Panc1 (cell line): ENCODE results near the gene PADI1. TPM values are rescaled to one million over a fixed set of nuclear protein-coding genes. Genes with fewer than 3 reads are reported as not detected.

Experiments
- ATAC-seq: fragments of 200-7000 bp; cut with Tn5 transposase; 2 replicates; pipeline ENCODE4 v1.9.1; 2020; ENCODE audit warnings: mild to moderate bottlenecking, moderate library complexity
- BruUV-seq: library from RNA; stranded (reverse); fragments of 400-500 nt; replicated peaks from 2 replicates; lab custom pipeline; 2021; lab: Mats Ljungman, UMichigan
- CTCF ChIA-PET: fragments of 300-600 bp; sonication (Branson Sonifier 250); formaldehyde crosslinking; loops from one replicate; lab custom pipeline; 2022; ENCODE audit warnings: antibody characterized with exemption; lab: Charles Lee
- POLR2A ChIA-PET: fragments of 300-600 bp; sonication (Branson Sonifier 250); formaldehyde crosslinking; loops from one replicate; lab custom pipeline; 2022; ENCODE audit warnings: antibody characterized with exemption; lab: Charles Lee
- DNase-seq: peaks from one replicate; pipeline ENCODE4 v3.0.0-alpha.2; 2010; ENCODE audit warnings: low read depth, low spot score
- H3K27ac ChIP-seq: 2 replicates; pipeline ENCODE4 v1.5.1; 2011; ENCODE audit warnings: mild to moderate bottlenecking, low read length, inconsistent platforms
- H3K27me3 ChIP-seq: fragments of 200-500 bp; sonication (Bioruptor generic); 2 replicates; pipeline ENCODE4 v1.6.0; 2014; ENCODE audit warnings: low read length, inconsistent platforms; ENCODE audit not compliant: control insufficient read depth, insufficient read depth
- H3K36me3 ChIP-seq: fragments of 200-500 bp; sonication (Bioruptor generic); 2 replicates; pipeline ENCODE4 v1.5.1; 2014; ENCODE audit warnings: inconsistent platforms, mild to moderate bottlenecking, low read length, moderate library complexity; ENCODE audit not compliant: control insufficient read depth, insufficient read depth
- H3K4me1 ChIP-seq: 2 replicates; pipeline ENCODE4 v1.5.1; 2011; ENCODE audit warnings: inconsistent platforms, mild to moderate bottlenecking, low read length, moderate library complexity; ENCODE audit not compliant: control insufficient read depth, insufficient read depth
- H3K4me3 ChIP-seq, 2 experiments: 2 replicates each; pipeline ENCODE4 v1.5.1; 2011 to 2012; ENCODE audit warnings: low read depth in 2 of 2, low read length in 2 of 2, mild to moderate bottlenecking in 2 of 2, inconsistent platforms in 1 of 2, moderate library complexity in 1 of 2
- H3K9me3 ChIP-seq: fragments of 200-500 bp; sonication (Bioruptor generic); 2 replicates; pipeline ENCODE4 v1.5.1; 2014; ENCODE audit warnings: low read depth, mild to moderate bottlenecking, inconsistent platforms, low read length, moderate library complexity; ENCODE audit not compliant: control insufficient read depth, insufficient read depth
- POLR2AphosphoS5 ChIP-seq: IDR thresholded peaks from 2 replicates; pipeline ENCODE4 v1.6.1; 2012; ENCODE audit warnings: mild to moderate bottlenecking, low read depth, low read length, moderate library complexity
- SIN3A ChIP-seq: IDR thresholded peaks from 2 replicates; pipeline ENCODE4 v1.6.1; 2012; ENCODE audit warnings: low read depth, mild to moderate bottlenecking, low read length, moderate library complexity, borderline replicate concordance; ENCODE audit not compliant: insufficient read depth
- TCF7L2 ChIP-seq: IDR thresholded peaks from 2 replicates; pipeline ENCODE4 v1.6.1; 2011; ENCODE audit warnings: mild to moderate bottlenecking, low read depth, low read length, inconsistent platforms
- in situ Hi-C: cut with HindIII; loops from 2 replicates; pipeline ENCODE4 v1.10.0; 2016; ENCODE audit warnings: low sequenced_read_pairs, low pct_unique_long_range_greater_than_20kb
- intact Hi-C: fragments of 100-400 bp; cut with micrococcal nuclease; formaldehyde crosslinking; loops from one replicate; pipeline ENCODE4 v1.10.0; 2022; ENCODE audit not compliant: unreplicated experiment
- total RNA-seq: library from RNA; stranded (reverse); gene quantifications from one replicate; pipeline ENCODE4 v1.2.1, GENCODE V29; 2021; ENCODE audit not compliant: unreplicated experiment
- TF ChIP-seq, protein P1 (sequence below): fragments of 450-650 bp; IDR thresholded peaks from 2 replicates; pipeline ENCODE4 v1.5.1; 2017; ENCODE audit warnings: mild to moderate bottlenecking
- TF ChIP-seq, protein P2 (sequence below), 2 experiments: IDR thresholded peaks; 2 replicates each; pipeline ENCODE4 v1.6.1; 2011 to 2012; ENCODE audit warnings: low read depth in 2 of 2, control low read depth in 1 of 2, low read length in 1 of 2, mild to moderate bottlenecking in 1 of 2, moderate library complexity in 1 of 2; ENCODE audit not compliant: insufficient read depth in 1 of 2

The PADI1 gene
- total RNA-seq, 1 experiment from 2014 or later: 2.3 TPM

- ChIA-PET CTCF (no interaction called here), POLR2A (no interaction called here)
- Histone ChIP-seq H3K9me3 (no peaks in the 10 kb centered on the region), H3K4me3 (no peak overlapping the region), H3K27me3 (no peaks in the 10 kb centered on the region), H3K4me1 (peaks cover 2% of the 10 kb centered on the region; the same call in 1 of the 2 replicates), H3K27ac (no peak overlapping the region), H3K36me3 (no peaks in the 10 kb centered on the region)
- DNase-seq: no peak
- TF ChIP-seq SIN3A (no peak), POLR2AphosphoS5 (no peak), TCF7L2 (no peak)
- TF ChIP-seq, protein P1, sequence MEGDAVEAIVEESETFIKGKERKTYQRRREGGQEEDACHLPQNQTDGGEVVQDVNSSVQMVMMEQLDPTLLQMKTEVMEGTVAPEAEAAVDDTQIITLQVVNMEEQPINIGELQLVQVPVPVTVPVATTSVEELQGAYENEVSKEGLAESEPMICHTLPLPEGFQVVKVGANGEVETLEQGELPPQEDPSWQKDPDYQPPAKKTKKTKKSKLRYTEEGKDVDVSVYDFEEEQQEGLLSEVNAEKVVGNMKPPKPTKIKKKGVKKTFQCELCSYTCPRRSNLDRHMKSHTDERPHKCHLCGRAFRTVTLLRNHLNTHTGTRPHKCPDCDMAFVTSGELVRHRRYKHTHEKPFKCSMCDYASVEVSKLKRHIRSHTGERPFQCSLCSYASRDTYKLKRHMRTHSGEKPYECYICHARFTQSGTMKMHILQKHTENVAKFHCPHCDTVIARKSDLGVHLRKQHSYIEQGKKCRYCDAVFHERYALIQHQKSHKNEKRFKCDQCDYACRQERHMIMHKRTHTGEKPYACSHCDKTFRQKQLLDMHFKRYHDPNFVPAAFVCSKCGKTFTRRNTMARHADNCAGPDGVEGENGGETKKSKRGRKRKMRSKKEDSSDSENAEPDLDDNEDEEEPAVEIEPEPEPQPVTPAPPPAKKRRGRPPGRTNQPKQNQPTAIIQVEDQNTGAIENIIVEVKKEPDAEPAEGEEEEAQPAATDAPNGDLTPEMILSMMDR: no peak
- TF ChIP-seq, protein P2, sequence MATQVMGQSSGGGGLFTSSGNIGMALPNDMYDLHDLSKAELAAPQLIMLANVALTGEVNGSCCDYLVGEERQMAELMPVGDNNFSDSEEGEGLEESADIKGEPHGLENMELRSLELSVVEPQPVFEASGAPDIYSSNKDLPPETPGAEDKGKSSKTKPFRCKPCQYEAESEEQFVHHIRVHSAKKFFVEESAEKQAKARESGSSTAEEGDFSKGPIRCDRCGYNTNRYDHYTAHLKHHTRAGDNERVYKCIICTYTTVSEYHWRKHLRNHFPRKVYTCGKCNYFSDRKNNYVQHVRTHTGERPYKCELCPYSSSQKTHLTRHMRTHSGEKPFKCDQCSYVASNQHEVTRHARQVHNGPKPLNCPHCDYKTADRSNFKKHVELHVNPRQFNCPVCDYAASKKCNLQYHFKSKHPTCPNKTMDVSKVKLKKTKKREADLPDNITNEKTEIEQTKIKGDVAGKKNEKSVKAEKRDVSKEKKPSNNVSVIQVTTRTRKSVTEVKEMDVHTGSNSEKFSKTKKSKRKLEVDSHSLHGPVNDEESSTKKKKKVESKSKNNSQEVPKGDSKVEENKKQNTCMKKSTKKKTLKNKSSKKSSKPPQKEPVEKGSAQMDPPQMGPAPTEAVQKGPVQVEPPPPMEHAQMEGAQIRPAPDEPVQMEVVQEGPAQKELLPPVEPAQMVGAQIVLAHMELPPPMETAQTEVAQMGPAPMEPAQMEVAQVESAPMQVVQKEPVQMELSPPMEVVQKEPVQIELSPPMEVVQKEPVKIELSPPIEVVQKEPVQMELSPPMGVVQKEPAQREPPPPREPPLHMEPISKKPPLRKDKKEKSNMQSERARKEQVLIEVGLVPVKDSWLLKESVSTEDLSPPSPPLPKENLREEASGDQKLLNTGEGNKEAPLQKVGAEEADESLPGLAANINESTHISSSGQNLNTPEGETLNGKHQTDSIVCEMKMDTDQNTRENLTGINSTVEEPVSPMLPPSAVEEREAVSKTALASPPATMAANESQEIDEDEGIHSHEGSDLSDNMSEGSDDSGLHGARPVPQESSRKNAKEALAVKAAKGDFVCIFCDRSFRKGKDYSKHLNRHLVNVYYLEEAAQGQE (IDR thresholded peaks at IDR 0.05; ENCODE audit: insufficient read depth in 1 of 2, low read depth in 2 of 2, low read length in 1 of 2): no peak
- ATAC-seq: no peak
- no TSS peak for BruUV-seq
- in situ Hi-C loops: no loop called here
- intact Hi-C loops: no loop called here
Observed at GRCh38 chr1:17258116-17258757, 53.3 kb downstream of the PADI1 start.

- DNase-seq (no peak), ATAC-seq (no peak)
- no peak for TF ChIP-seq POLR2AphosphoS5
- TF ChIP-seq, protein P1: no peak
- TF ChIP-seq, protein P2 (IDR thresholded peaks at IDR 0.05; ENCODE audit: insufficient read depth in 1 of 2, low read depth in 2 of 2, low read length in 1 of 2): no peak
- TF ChIP-seq SIN3A: no peak
- no peak for TF ChIP-seq TCF7L2
- Histone ChIP-seq H3K36me3 (no peaks in the 10 kb centered on the region), H3K27me3 (no peaks in the 10 kb centered on the region), H3K4me3 (no peak overlapping the region), H3K27ac (no peak overlapping the region), H3K4me1 (peaks cover 2% of the 10 kb centered on the region; the same call in 1 of the 2 replicates), H3K9me3 (no peaks in the 10 kb centered on the region)
- POLR2A ChIA-PET: no interaction called here
- CTCF ChIA-PET: no interaction called here
- BruUV-seq: no TSS peak
- in situ Hi-C loops (no loop called here), intact Hi-C loops (no loop called here)
Observed at GRCh38 chr1:17258758-17259130, 53.8 kb downstream of the PADI1 start.
